Endothelial cell of umbilical vein (primary cell): ENCODE measurements around the gene LRP1B. TPM values are rescaled to one million over a fixed set of nuclear protein-coding genes. Genes with fewer than 3 reads are reported as not detected.

Experiments used
- BruUV-seq: library from RNA; stranded (reverse); fragments of 400-500 nt; replicated peaks from 2 replicates; lab custom pipeline; 2021; lab: Mats Ljungman, UMichigan
- CTCF ChIA-PET: fragments of 300-600, 350-600 bp; sonication (Branson Sonifier 250); formaldehyde crosslinking; loops from one replicate; lab custom pipeline; 2021; ENCODE audit warnings: antibody characterized with exemption, inconsistent platforms; lab: Charles Lee
- POLR2A ChIA-PET: fragments of 300-600, 350-600 bp; sonication (Branson Sonifier 250); formaldehyde crosslinking; loops from one replicate; lab custom pipeline; 2021; ENCODE audit warnings: antibody characterized with exemption, inconsistent platforms; lab: Charles Lee
- DNase-seq: peaks from one replicate; pipeline ENCODE4 v3.0.0-alpha.2; 2011; ENCODE audit warnings: low read depth, low spot score
- FAIRE-seq: peaks from 2 replicates; lab custom pipeline; 2011; peaks lifted over from hg19 to GRCh38; lab: Jason Lieb, UNC
- H2AFZ ChIP-seq: 2 replicates; pipeline ENCODE4 v1.6.0; 2012; ENCODE audit warnings: low read depth, low read length, control low read depth, inconsistent platforms
- H3K27ac ChIP-seq: 2 replicates; pipeline ENCODE4 v1.5.1; 2011; ENCODE audit warnings: low read depth, mild to moderate bottlenecking, control low read depth, low read length, moderate library complexity; ENCODE audit not compliant: insufficient read depth
- H3K27me3 ChIP-seq, 2 experiments: 2 replicates each; pipeline versions ENCODE4 v1.6.0 to v1.6.1; 2011; ENCODE audit warnings: low read length in 2 of 2, mixed read lengths in 1 of 2; ENCODE audit not compliant: control insufficient read depth in 2 of 2, insufficient read depth in 2 of 2
- H3K36me3 ChIP-seq, 2 experiments: 2 replicates in 1 of 2; 3 replicates in 1 of 2; pipeline ENCODE4 v1.5.1; 2011; ENCODE audit warnings: low read length in 2 of 2, mild to moderate bottlenecking in 1 of 2, moderate library complexity in 1 of 2; ENCODE audit not compliant: control insufficient read depth in 2 of 2, insufficient read depth in 2 of 2; ENCODE audit errors: extremely low read depth in 1 of 2
- H3K4me1 ChIP-seq: 3 replicates; pipeline ENCODE4 v1.5.1; 2011; ENCODE audit warnings: mild to moderate bottlenecking, low read length; ENCODE audit not compliant: control insufficient read depth, insufficient read depth; ENCODE audit errors: extremely low read depth
- H3K4me2 ChIP-seq: 2 replicates; pipeline ENCODE4 v1.6.1; 2011; ENCODE audit warnings: low read length, control low read depth, mixed read lengths; ENCODE audit not compliant: insufficient read depth
- H3K4me3 ChIP-seq, 3 experiments: fragments of 200-600 bp in 1 of 3; sonication (generic), shearing (Covaris generic) in 1 of 3; replicated peaks in 1 of 3; 2 replicates each; pipeline ENCODE4 v1.5.1; 2011 to 2016; ENCODE audit warnings: control low read depth in 3 of 3, low read length in 3 of 3, mild to moderate bottlenecking in 2 of 3, inconsistent platforms in 1 of 3, low read depth in 1 of 3, moderate library complexity in 1 of 3; ENCODE audit not compliant: insufficient read depth in 1 of 3
- H3K79me2 ChIP-seq: 2 replicates; pipeline ENCODE4 v1.6.0; 2012; ENCODE audit warnings: low read length, inconsistent platforms; ENCODE audit not compliant: control insufficient read depth, insufficient read depth
- H3K9ac ChIP-seq: replicated peaks from 2 replicates; pipeline ENCODE3; 2011; ENCODE audit warnings: low read length, control low read depth; ENCODE audit not compliant: insufficient read depth; ENCODE audit errors: extremely low read depth
- H3K9me1 ChIP-seq: replicated peaks from 3 replicates; pipeline ENCODE4 v1.6.0; 2011; ENCODE audit warnings: mild to moderate bottlenecking, low read length; ENCODE audit not compliant: control insufficient read depth, insufficient read depth; ENCODE audit errors: extremely low read depth
- H3K9me3 ChIP-seq: replicated peaks from 2 replicates; pipeline ENCODE4 v1.5.1; 2012; ENCODE audit warnings: low read length, inconsistent platforms; ENCODE audit not compliant: control insufficient read depth, insufficient read depth
- H4K20me1 ChIP-seq: replicated peaks from 2 replicates; pipeline ENCODE3; 2011; ENCODE audit warnings: mild to moderate bottlenecking, low read length; ENCODE audit not compliant: control insufficient read depth, insufficient read depth; ENCODE audit errors: extremely low read depth
- CTCF ChIP-seq, 2 donors: IDR thresholded peaks; 1 replicate in 1 of 2; 2 replicates in 1 of 2; pipeline ENCODE4 v1.5.1; 2011; ENCODE audit warnings: low read length in 2 of 2, mild to moderate bottlenecking in 2 of 2, moderate library complexity in 2 of 2, control low read depth in 1 of 2, inconsistent platforms in 1 of 2, low read depth in 1 of 2; ENCODE audit not compliant: insufficient read depth in 1 of 2; ENCODE audit errors: extremely low read depth in 1 of 2
- EZH2 ChIP-seq: IDR thresholded peaks from 2 replicates; pipeline ENCODE4 v1.6.1; 2012; ENCODE audit warnings: borderline replicate concordance, low read depth, mild to moderate bottlenecking, moderate library complexity, low read length, inconsistent platforms; ENCODE audit not compliant: severe bottlenecking
- FOS ChIP-seq: IDR thresholded peaks from 2 replicates; pipeline ENCODE4 v1.6.1; 2011; ENCODE audit warnings: mild to moderate bottlenecking, low read length, moderate library complexity, borderline replicate concordance; ENCODE audit not compliant: insufficient read depth
- GATA2 ChIP-seq: IDR thresholded peaks from 2 replicates; pipeline ENCODE4 v1.7.0; 2011; ENCODE audit warnings: low read depth, mild to moderate bottlenecking, moderate library complexity, mixed read lengths, low read length; ENCODE audit not compliant: insufficient read length, insufficient read depth
- JUN ChIP-seq: IDR thresholded peaks from 2 replicates; pipeline ENCODE4 v1.6.1; 2011; ENCODE audit warnings: borderline replicate concordance, low read depth; ENCODE audit not compliant: insufficient read length, insufficient read depth
- MAX ChIP-seq: IDR thresholded peaks from 2 replicates; pipeline ENCODE4 v1.6.1; 2011; ENCODE audit not compliant: insufficient read depth, insufficient read length
- MYC ChIP-seq: IDR thresholded peaks from one replicate; pipeline ENCODE4 v1.6.1; 2011; ENCODE audit warnings: mild to moderate bottlenecking, low read depth, low read length
- POLR2A ChIP-seq: IDR thresholded peaks from 2 replicates; pipeline ENCODE4 v1.6.1; 2012; ENCODE audit warnings: low read depth, mild to moderate bottlenecking, control low read depth, low read length
- POLR2AphosphoS5 ChIP-seq: IDR thresholded peaks from 2 replicates; pipeline ENCODE4 v1.6.1; 2012; ENCODE audit warnings: low read depth, mild to moderate bottlenecking, control low read depth, low read length, moderate library complexity; ENCODE audit not compliant: insufficient read depth
- dilution Hi-C: fragments of 300-500 bp; cut with MboI; formaldehyde crosslinking; loops from one replicate; pipeline ENCODE4 v1.15.0; 2019; ENCODE audit warnings: low sequenced_read_pairs; ENCODE audit not compliant: extremely low pct_ligation_motif_present
- intact Hi-C: fragments of 100-400 bp; cut with micrococcal nuclease; formaldehyde crosslinking; loops from one replicate; pipeline ENCODE4 v1.10.0; 2022
- polyA plus RNA-seq, 4 experiments: library from polyadenylated mRNA; depleted of rRNA in 3 of 4; stranded (reverse) in 3 of 4; unstranded in 1 of 4; fragments of >200 nt; gene quantifications; 2 replicates each; pipeline versions ENCODE4 v1.2.1 to v1.2.3, GENCODE V29; 2011 to 2012; ENCODE audit warnings: missing spikeins in 1 of 4
- total RNA-seq: library from RNA; stranded (reverse); gene quantifications from 2 replicates; pipeline ENCODE4 v1.2.3, GENCODE V29; 2021

Gene LRP1B
- total and polyA plus RNA-seq, 2 donors (not counting 3 experiments of a cell fraction or from before 2014, with no cell fraction given), result 0.03 to 0.07 TPM

- no peak overlapping the region for H3K4me3 ChIP-seq
- DNase-seq (no peak), FAIRE-seq (no peak)
- POLR2A ChIA-PET, result no interaction called here
- no peaks in the 10 kb centered on the region for H3K27me3 ChIP-seq
- BruUV-seq, result no TSS peak
- CTCF ChIA-PET, result no interaction called here
- H2AFZ ChIP-seq, result no peak overlapping the region
- no peaks in the 10 kb centered on the region for H3K9me3 ChIP-seq
- H3K36me3 ChIP-seq, result no peaks in the 10 kb centered on the region
- no peaks in the 10 kb centered on the region for H4K20me1 ChIP-seq
- H3K79me2 ChIP-seq, result no peaks in the 10 kb centered on the region
- no peak overlapping the region for H3K9ac ChIP-seq
- intact Hi-C loops (no loop called here), dilution Hi-C loops (no loop called here)
- no peak overlapping the region for H3K27ac ChIP-seq
- H3K9me1 ChIP-seq, result no peaks in the 10 kb centered on the region
- no peak for TF ChIP-seq POLR2A
- no peak for TF ChIP-seq JUN
- TF ChIP-seq GATA2, result no peak
- TF ChIP-seq FOS, result no peak
- no peak for TF ChIP-seq CTCF (IDR thresholded peaks at IDR 0.05; ENCODE audit: extremely low read depth in 1 of 2, insufficient read depth in 1 of 2, low read depth in 1 of 2, low read length in 2 of 2)
- no peak for TF ChIP-seq EZH2
- TF ChIP-seq MYC, result no peak
- no peak for TF ChIP-seq MAX
- no peak for TF ChIP-seq POLR2AphosphoS5
- no peak overlapping the region for H3K4me2 ChIP-seq
- H3K4me1 ChIP-seq, result no peaks in the 10 kb centered on the region
These were observed 1068.4 kb downstream of the LRP1B start for GRCh38 chr2:141062443-141062842.
